Hepatocyte (in vitro differentiated cells): ENCODE data around the gene TCF23. TPM values are rescaled to one million over a fixed set of nuclear protein-coding genes. Genes with fewer than 3 reads are reported as not detected.

ENCODE experiments used
- DNase-seq: peaks from one replicate; pipeline ENCODE4 v3.0.0-alpha.2; 2016; ENCODE audit warnings: low spot score
- H2AFZ ChIP-seq: fragments of 200-600 bp; sonication (generic); 2 replicates; pipeline ENCODE4 v1.6.0; 2016; ENCODE audit warnings: antibody characterized with exemption, mild to moderate bottlenecking
- H3K27ac ChIP-seq: fragments of 200-600 bp; sonication (generic); 2 replicates; pipeline ENCODE4 v1.5.1; 2016; ENCODE audit warnings: mild to moderate bottlenecking
- H3K27me3 ChIP-seq: fragments of 200-600 bp; sonication (generic); 2 replicates; pipeline ENCODE4 v1.6.1; 2016
- H3K36me3 ChIP-seq: fragments of 200-600 bp; sonication (generic); replicated peaks from 2 replicates; pipeline ENCODE4 v1.5.1; 2016; ENCODE audit warnings: low read depth; ENCODE audit not compliant: insufficient read depth
- H3K4me1 ChIP-seq: fragments of 200-600 bp; sonication (generic); 2 replicates; pipeline ENCODE4 v1.5.1; 2016; ENCODE audit warnings: mild to moderate bottlenecking, moderate library complexity; ENCODE audit not compliant: insufficient read depth
- H3K4me2 ChIP-seq: fragments of 200-600 bp; sonication (generic); 2 replicates; pipeline ENCODE4 v1.6.0; 2016
- H3K4me3 ChIP-seq: fragments of 200-600 bp; sonication (generic); 2 replicates; pipeline ENCODE4 v1.5.1; 2016; ENCODE audit warnings: mild to moderate bottlenecking
- H3K79me2 ChIP-seq: fragments of 200-600 bp; sonication (generic); 2 replicates; pipeline ENCODE4 v1.6.0; 2017; ENCODE audit warnings: mild to moderate bottlenecking
- H3K9me2 ChIP-seq: fragments of 200-600 bp; sonication (generic); replicated peaks from 2 replicates; pipeline ENCODE4 v1.6.0; 2017; ENCODE audit warnings: mild to moderate bottlenecking; ENCODE audit not compliant: insufficient read depth
- H3K9me3 ChIP-seq: fragments of 200-600 bp; sonication (generic); 2 replicates; pipeline ENCODE4 v1.5.1; 2016; ENCODE audit warnings: low read depth, mild to moderate bottlenecking
- H4K20me1 ChIP-seq: fragments of 200-600 bp; sonication (generic); 2 replicates; pipeline ENCODE4 v1.6.0; 2016; ENCODE audit warnings: mild to moderate bottlenecking; ENCODE audit not compliant: insufficient read depth, poor library complexity, severe bottlenecking
- CTCF ChIP-seq: fragments of 200-600 bp; sonication (generic); IDR thresholded peaks from 2 replicates; pipeline ENCODE4 v1.5.1; 2016; ENCODE audit warnings: antibody characterized with exemption, mild to moderate bottlenecking; ENCODE audit not compliant: poor library complexity
- EZH2 ChIP-seq: fragments of 200-600 bp; sonication (generic); IDR thresholded peaks from 2 replicates; pipeline ENCODE4 v1.6.1; 2016; ENCODE audit warnings: antibody characterized with exemption, mild to moderate bottlenecking, borderline replicate concordance
- EZH2phosphoT487 ChIP-seq: fragments of 200-600 bp; sonication (generic); IDR thresholded peaks from one replicate; pipeline ENCODE4 v1.6.1; 2018; ENCODE audit warnings: antibody characterized with exemption, mild to moderate bottlenecking, low read depth, moderate library complexity; ENCODE audit not compliant: unreplicated experiment, severe bottlenecking
- WGBS: methylation state at CpG from one replicate; pipeline ENCODE4 v1.1.6; 2016; ENCODE audit warnings: low lambda C conversion rate; ENCODE audit errors: missing lambda C conversion rate; 5-methylcytosine and 5-hydroxymethylcytosine counted together
- polyA plus RNA-seq: library from polyadenylated mRNA; unstranded; fragments of >200 nt; fragmentation: Nextera tagmentation; extraction: Ambion mirVana; gene quantifications from 2 replicates; pipeline ENCODE4 v1.2.1, GENCODE V29; 2016
- total RNA-seq: library from RNA; depleted of rRNA; stranded (reverse); fragments of >200 nt; gene quantifications from 2 replicates; pipeline ENCODE4 v1.2.3, GENCODE V29; 2014

The TCF23 gene
- total and polyA plus RNA-seq, 2 experiments from 2014 or later, result not detected

GRCh38 chr2:27206346-27206745 is 57.5 kb downstream of the TCF23 start:
- Histone ChIP-seq H3K27me3 (no peaks in the 10 kb centered on the region), H4K20me1 (no peaks in the 10 kb centered on the region), H3K9me3 (no peaks in the 10 kb centered on the region), H3K4me1 (peaks cover 22% of the 10 kb centered on the region), H3K36me3 (no peaks in the 10 kb centered on the region), H3K9me2 (no peaks in the 10 kb centered on the region), H3K79me2 (no peaks in the 10 kb centered on the region), H3K27ac (no peak overlapping the region), H2AFZ (no peak overlapping the region), H3K4me2 (no peak overlapping the region), H3K4me3 (no peak overlapping the region)
- no peak for TF ChIP-seq CTCF
- TF ChIP-seq EZH2, result no peak
- no peak for TF ChIP-seq EZH2phosphoT487
- DNase-seq, result no peak
- 95% methylated on average over 6 of the region's 6 CpGs for WGBS

Other genes starting within 250 kb of the TCF23 start
- gene MAPRE3, start 178.4 kb upstream of the TCF23 start, total RNA-seq, result 8.0 and 8.6 TPM in 2 replicates
- gene MAPRE3, start 178.4 kb upstream of the TCF23 start, polyA plus RNA-seq, result 23.6 and 29.2 TPM in 2 replicates
- gene TMEM214, start 116.0 kb upstream of the TCF23 start, total RNA-seq, result 40.2 and 50.4 TPM in 2 replicates
- 75.9 and 100 TPM in 2 replicates for gene TMEM214, start 116.0 kb upstream of the TCF23 start, polyA plus RNA-seq
- gene AGBL5, start 97.3 kb upstream of the TCF23 start, total RNA-seq, result 12.9 and 13.8 TPM in 2 replicates
- gene AGBL5, start 97.3 kb upstream of the TCF23 start, polyA plus RNA-seq, result 20.2 and 24.9 TPM in 2 replicates
- gene OST4, start 77.3 kb upstream of the TCF23 start, total RNA-seq, result 364 and 380 TPM in 2 replicates
- gene OST4, start 77.3 kb upstream of the TCF23 start, polyA plus RNA-seq, result 839 and 872 TPM in 2 replicates
- gene EMILIN1, start 70.4 kb upstream of the TCF23 start, total RNA-seq, result 59.6 and 80.8 TPM in 2 replicates
- 109 and 128 TPM in 2 replicates for gene EMILIN1, start 70.4 kb upstream of the TCF23 start, polyA plus RNA-seq
- gene KHK, start 62.2 kb upstream of the TCF23 start, total RNA-seq, result 26.1 and 28.7 TPM in 2 replicates
- gene KHK, start 62.2 kb upstream of the TCF23 start, polyA plus RNA-seq, result 57.7 and 73.1 TPM in 2 replicates
- gene CGREF1, start 29.9 kb upstream of the TCF23 start, total RNA-seq, result 0.28 and 2.5 TPM in 2 replicates
- gene CGREF1, start 29.9 kb upstream of the TCF23 start, polyA plus RNA-seq, result 1.8 and 2.2 TPM in 2 replicates
- gene ABHD1, start 25.2 kb upstream of the TCF23 start, total RNA-seq, result 0.03 TPM in 1 of 2 replicates, not detected in the other
- gene ABHD1, start 25.2 kb upstream of the TCF23 start, polyA plus RNA-seq, result 0.58 and 1.1 TPM in 2 replicates
- 69.2 and 69.6 TPM in 2 replicates for gene PREB, start 14.4 kb upstream of the TCF23 start, total RNA-seq
- 71.7 and 90.3 TPM in 2 replicates for gene PREB, start 14.4 kb upstream of the TCF23 start, polyA plus RNA-seq
- not detected in 2 replicates for gene PRR30, start 9.6 kb upstream of the TCF23 start, total RNA-seq
- not detected in 2 replicates for gene PRR30, start 9.6 kb upstream of the TCF23 start, polyA plus RNA-seq
- 161 and 173 TPM in 2 replicates for gene ATRAID, start 63.0 kb downstream of the TCF23 start, total RNA-seq
- 259 and 281 TPM in 2 replicates for gene ATRAID, start 63.0 kb downstream of the TCF23 start, polyA plus RNA-seq
- 65.8 and 72.3 TPM in 2 replicates for gene SLC5A6, start 63.3 kb downstream of the TCF23 start, total RNA-seq
- 58.9 and 66.6 TPM in 2 replicates for gene SLC5A6, start 63.3 kb downstream of the TCF23 start, polyA plus RNA-seq
- 13.2 and 16.6 TPM in 2 replicates for gene CAD, start 68.4 kb downstream of the TCF23 start, total RNA-seq
- gene CAD, start 68.4 kb downstream of the TCF23 start, polyA plus RNA-seq, result 20.7 TPM in 2 replicates
- gene SLC30A3, start 114.0 kb downstream of the TCF23 start, total RNA-seq, result 0.20 TPM in 1 of 2 replicates, not detected in the other
- not detected in 2 replicates for gene SLC30A3, start 114.0 kb downstream of the TCF23 start, polyA plus RNA-seq
- gene DNAJC5G, start 126.4 kb downstream of the TCF23 start, total RNA-seq, result not detected in 2 replicates
- not detected in 2 replicates for gene DNAJC5G, start 126.4 kb downstream of the TCF23 start, polyA plus RNA-seq
- gene TRIM54, start 133.4 kb downstream of the TCF23 start, total RNA-seq, result not detected in 2 replicates
- not detected in 2 replicates for gene TRIM54, start 133.4 kb downstream of the TCF23 start, polyA plus RNA-seq
- gene UCN, start 159.4 kb downstream of the TCF23 start, total RNA-seq, result 1.4 and 2.9 TPM in 2 replicates
- 1.0 and 2.6 TPM in 2 replicates for gene UCN, start 159.4 kb downstream of the TCF23 start, polyA plus RNA-seq
- 71.4 and 96.8 TPM in 2 replicates for gene MPV17, start 174.1 kb downstream of the TCF23 start, total RNA-seq
- gene MPV17, start 174.1 kb downstream of the TCF23 start, polyA plus RNA-seq, result 111 and 131 TPM in 2 replicates
- 51.3 and 53.3 TPM in 2 replicates for gene GTF3C2, start 207.8 kb downstream of the TCF23 start, total RNA-seq
- gene GTF3C2, start 207.8 kb downstream of the TCF23 start, polyA plus RNA-seq, result 46.8 and 58.0 TPM in 2 replicates
- 28.0 and 28.7 TPM in 2 replicates for gene EIF2B4, start 221.3 kb downstream of the TCF23 start, total RNA-seq
- gene EIF2B4, start 221.3 kb downstream of the TCF23 start, polyA plus RNA-seq, result 67.5 and 68.7 TPM in 2 replicates
- gene SNX17, start 221.6 kb downstream of the TCF23 start, total RNA-seq, result 81.8 and 88.7 TPM in 2 replicates
- 105 and 109 TPM in 2 replicates for gene SNX17, start 221.6 kb downstream of the TCF23 start, polyA plus RNA-seq
- 16.0 and 20.6 TPM in 2 replicates for gene ZNF513, start 231.7 kb downstream of the TCF23 start, total RNA-seq
- 26.1 and 36.4 TPM in 2 replicates for gene ZNF513, start 231.7 kb downstream of the TCF23 start, polyA plus RNA-seq